ENCODE results near the gene KIFAP3.

KIFAP3 gene

GRCh38 chr1:169974067-169974466, 100.4 kb downstream of the KIFAP3 start:
- no peak for FAIRE-seq

GRCh38 chr1:169970114-169970513, 104.4 kb downstream of the KIFAP3 start:
- no peak for FAIRE-seq

- no peak for FAIRE-seq
These were observed 106.3 kb downstream of the KIFAP3 start for GRCh38 chr1:169968174-169968573.

- FAIRE-seq = no peak
These were observed 110.3 kb downstream of the KIFAP3 start for GRCh38 chr1:169964206-169964605.

- FAIRE-seq = peak; percentile 82
These were observed 114.8 kb downstream of the KIFAP3 start for GRCh38 chr1:169959686-169960085.

- no peak for FAIRE-seq
These were observed 115.5 kb downstream of the KIFAP3 start for GRCh38 chr1:169958987-169959386.

GRCh38 chr1:169957884-169958283, 116.6 kb downstream of the KIFAP3 start:
- FAIRE-seq = no peak

GRCh38 chr1:169951108-169951507, 123.4 kb downstream of the KIFAP3 start:
- FAIRE-seq = no peak

- FAIRE-seq = no peak
These were observed 125.4 kb downstream of the KIFAP3 start for GRCh38 chr1:169949139-169949538.

GRCh38 chr1:169946206-169946605, 128.3 kb downstream of the KIFAP3 start:
- FAIRE-seq = no peak

GRCh38 chr1:169945181-169945580, 129.3 kb downstream of the KIFAP3 start:
- no peak for FAIRE-seq

GRCh38 chr1:169944621-169945020, 129.9 kb downstream of the KIFAP3 start:
- no peak for FAIRE-seq

GRCh38 chr1:169943963-169944526, 130.4 kb downstream of the KIFAP3 start:
- FAIRE-seq = no peak

GRCh38 chr1:169941982-169942830, 132.3 kb downstream of the KIFAP3 start:
- FAIRE-seq = peak; percentile 99

GRCh38 chr1:169933984-169934725, 140.3 kb downstream of the KIFAP3 start:
- no peak for FAIRE-seq

GRCh38 chr1:169931795-169932231, 142.7 kb downstream of the KIFAP3 start:
- no peak for FAIRE-seq

GRCh38 chr1:169929210-169929526, 145.3 kb downstream of the KIFAP3 start:
- FAIRE-seq = no peak

- FAIRE-seq = peak; percentile 96
These were observed 145.9 kb downstream of the KIFAP3 start for GRCh38 chr1:169928438-169929209.

GRCh38 chr1:169925505-169926482, 148.7 kb downstream of the KIFAP3 start:
- no peak for FAIRE-seq

GRCh38 chr1:169924829-169925228, 149.7 kb downstream of the KIFAP3 start:
- no peak for FAIRE-seq

- FAIRE-seq = no peak
These were observed 150.4 kb downstream of the KIFAP3 start for GRCh38 chr1:169924063-169924462.

- no peak for FAIRE-seq
These were observed 153.4 kb downstream of the KIFAP3 start for GRCh38 chr1:169921080-169921479.

All from endometrium (tissue), 2 donors.